IPS-15b (cell line): ENCODE measurements around the gene MTFP1.
A peak's percentile ranks its signal among the peaks of the same experiment; 100 is the strongest.

Experiments
- H3K27me3 ChIP-seq: one replicate; pipeline ENCODE4 v1.6.1; 2013; ENCODE audit warnings: low read length; ENCODE audit not compliant: control insufficient read depth, insufficient read depth
- H3K36me3 ChIP-seq: one replicate; pipeline ENCODE4 v1.6.1; 2013; ENCODE audit warnings: low read length; ENCODE audit not compliant: control insufficient read depth, insufficient read depth
- H3K4me1 ChIP-seq: one replicate; pipeline ENCODE4 v1.6.1; 2013; ENCODE audit warnings: mild to moderate bottlenecking, low read length; ENCODE audit not compliant: control insufficient read depth, insufficient read depth
- H3K4me3 ChIP-seq: one replicate; pipeline ENCODE4 v1.5.1; 2013; ENCODE audit warnings: low read depth, low read length
- H3K9ac ChIP-seq: one replicate; pipeline ENCODE4 v1.6.1; 2013; ENCODE audit warnings: low read depth, mild to moderate bottlenecking, low read length
- H3K9me3 ChIP-seq: one replicate; pipeline ENCODE4 v1.6.1; 2013; ENCODE audit warnings: mild to moderate bottlenecking, low read length; ENCODE audit not compliant: control insufficient read depth, insufficient read depth

Gene MTFP1

GRCh38 chr22:30422481-30423300 lies 2.9 kb upstream of the MTFP1 start:
- Histone ChIP-seq H3K4me1 (peaks cover 9% of the 10 kb centered on the region), H3K27me3 (no peaks in the 10 kb centered on the region), H3K36me3 (peaks cover 4% of the 10 kb centered on the region), H3K4me3 (peak overlapping the region; percentile 88), H3K9ac (peak overlapping the region; percentile 89), H3K9me3 (no peaks in the 10 kb centered on the region)

DNA sequence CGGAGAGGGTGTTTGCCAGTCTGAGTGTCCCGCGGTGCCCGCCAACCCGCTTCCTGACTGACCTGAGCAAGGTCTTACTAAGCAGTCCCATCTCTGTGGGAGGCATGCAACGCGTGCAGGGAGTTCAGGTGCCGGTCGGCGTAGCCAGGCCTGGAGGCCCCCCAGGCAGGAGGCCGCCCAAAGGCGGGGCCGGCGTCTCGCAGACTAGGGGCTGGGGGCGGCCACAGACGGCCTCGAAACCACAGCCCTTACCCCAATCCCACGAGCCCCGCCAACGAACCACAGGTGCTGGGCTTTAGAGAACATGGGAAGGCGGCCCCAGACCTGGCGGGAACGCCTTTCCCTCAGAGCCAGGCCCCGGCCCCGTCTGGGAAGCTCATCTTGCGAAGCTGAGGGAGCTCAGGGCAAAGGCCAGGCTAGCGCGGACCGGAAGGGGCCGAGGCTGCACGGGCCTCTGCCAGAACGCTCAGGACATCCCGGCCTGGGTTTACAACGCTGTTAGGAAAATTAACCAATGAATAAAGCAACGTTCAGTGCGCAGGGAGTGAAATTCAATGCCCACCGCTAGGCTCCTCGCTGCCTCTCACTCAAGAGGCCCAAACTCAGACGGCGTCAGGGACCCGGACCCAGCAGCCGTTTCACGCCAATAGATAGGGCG lies 2.1 kb upstream of the MTFP1 start:
- Histone ChIP-seq H3K4me3 (peak overlapping the region; percentile 88), H3K4me1 (peaks cover 9% of the 10 kb centered on the region)

GRCh38 chr22:30423959-30424533 lies 1.5 kb upstream of the MTFP1 start:
- Histone ChIP-seq H3K9me3 (no peaks in the 10 kb centered on the region), H3K4me1 (peaks cover 9% of the 10 kb centered on the region), H3K27me3 (no peaks in the 10 kb centered on the region), H3K36me3 (peaks cover 11% of the 10 kb centered on the region), H3K4me3 (peak overlapping the region; percentile 88), H3K9ac (peak overlapping the region; percentile 89)

More for the DNA sequence above, 2.1 kb upstream of the MTFP1 start:
- Histone ChIP-seq H3K9me3 (no peaks in the 10 kb centered on the region), H3K36me3 (peaks cover 9% of the 10 kb centered on the region), H3K9ac (peak overlapping the region; percentile 89), H3K27me3 (no peaks in the 10 kb centered on the region)

DNA sequence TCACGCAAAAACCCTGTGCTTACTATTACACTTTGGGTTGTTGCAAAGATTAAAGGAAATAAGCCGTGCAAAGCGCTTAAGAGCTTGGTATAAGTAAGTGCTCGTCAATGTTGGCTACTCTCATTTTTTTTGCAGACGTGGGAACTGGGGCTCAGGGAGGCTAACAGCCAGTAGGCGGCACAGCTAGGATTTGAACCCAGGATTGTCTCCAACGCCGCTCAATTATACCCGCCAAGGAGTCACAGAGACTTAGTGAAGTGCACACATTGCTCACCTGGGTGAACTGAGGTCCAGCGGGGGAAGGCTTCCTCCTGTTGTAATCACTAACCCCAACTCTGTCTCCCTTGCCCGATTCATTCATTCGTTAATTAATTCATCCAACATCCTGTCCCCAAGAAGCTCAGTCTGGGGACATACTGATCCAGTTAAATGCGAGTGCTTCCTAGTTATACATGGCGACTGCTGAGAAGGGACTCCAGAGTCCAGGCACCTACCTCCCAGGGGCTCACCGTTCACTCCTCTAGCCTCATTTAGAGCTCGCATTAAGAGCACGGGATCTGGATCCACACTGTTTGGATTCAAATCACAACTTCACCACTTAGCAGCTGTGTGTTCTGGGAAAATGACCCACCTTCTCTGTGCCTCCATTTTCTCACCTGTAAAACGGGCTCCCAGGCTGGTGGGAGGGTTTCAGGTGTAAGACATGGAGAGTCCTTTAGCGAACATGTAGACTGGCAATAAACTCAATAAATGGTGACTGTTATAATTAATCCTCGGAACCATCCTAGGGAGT lies 838 bp upstream of the MTFP1 start:
- peak overlapping the region; percentile 42 for H3K9ac ChIP-seq

GRCh38 chr22:30425327-30425615 lies 297 bp upstream of the MTFP1 start:
- H3K9ac ChIP-seq: no peak overlapping the region
- peaks cover 9% of the 10 kb centered on the region for H3K4me1 ChIP-seq

More for the DNA sequence above, 838 bp upstream of the MTFP1 start:
- Histone ChIP-seq H3K4me1 (peaks cover 9% of the 10 kb centered on the region), H3K27me3 (no peaks in the 10 kb centered on the region), H3K9me3 (no peaks in the 10 kb centered on the region), H3K36me3 (peaks cover 11% of the 10 kb centered on the region), H3K4me3 (peak overlapping the region; percentile 88)

DNA sequence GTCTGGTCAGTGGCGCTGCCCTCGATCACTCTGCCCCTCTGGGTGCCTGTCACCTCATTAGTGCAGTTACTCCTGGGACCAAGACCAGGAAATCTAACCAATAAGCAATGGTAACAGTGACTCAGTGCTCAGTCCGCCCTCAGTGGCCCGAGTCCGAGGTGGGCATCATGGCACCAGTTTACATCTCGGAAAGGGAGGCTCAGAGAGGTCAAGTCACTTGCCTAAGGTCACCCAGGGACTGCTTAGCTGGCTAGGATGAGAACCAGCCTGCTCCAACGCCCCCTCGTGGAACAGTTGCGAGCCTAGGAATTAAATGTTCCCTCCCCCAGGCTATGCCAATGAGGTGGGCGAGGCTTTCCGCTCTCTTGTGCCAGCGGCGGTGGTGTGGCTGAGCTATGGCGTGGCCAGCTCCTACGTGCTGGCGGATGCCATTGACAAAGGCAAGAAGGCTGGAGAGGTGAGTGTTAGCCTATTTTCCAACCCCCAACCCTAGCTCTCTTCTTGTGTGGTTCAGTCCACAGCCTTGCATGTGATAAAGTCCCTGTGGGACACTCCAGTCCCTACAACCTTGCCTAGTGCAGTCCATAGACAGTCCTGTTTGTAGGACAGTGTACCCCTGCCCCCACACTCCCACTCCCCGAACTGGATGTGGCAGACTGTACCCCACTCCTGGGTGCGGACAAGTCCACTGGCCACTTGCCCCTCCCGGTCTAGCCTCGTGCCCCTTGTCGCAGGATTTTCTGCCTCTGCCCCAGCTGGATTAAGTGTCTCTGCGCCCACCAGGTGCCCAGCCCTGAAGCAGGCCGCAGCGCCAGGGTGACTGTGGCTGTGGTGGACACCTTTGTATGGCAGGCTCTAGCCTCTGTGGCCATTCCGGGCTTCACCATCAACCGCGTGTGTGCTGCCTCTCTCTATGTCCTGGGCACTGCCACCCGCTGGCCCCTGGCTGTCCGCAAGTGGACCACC lies 1.1 kb downstream of the MTFP1 start:
- Histone ChIP-seq H3K36me3 (peaks cover 11% of the 10 kb centered on the region), H3K27me3 (no peaks in the 10 kb centered on the region), H3K9me3 (no peaks in the 10 kb centered on the region), H3K9ac (no peak overlapping the region), H3K4me3 (peak overlapping the region; percentile 88), H3K4me1 (peaks cover 9% of the 10 kb centered on the region)

More at GRCh38 chr22:30425327-30425615, 297 bp upstream of the MTFP1 start:
- peak overlapping the region; percentile 88 for H3K4me3 ChIP-seq
- H3K27me3 ChIP-seq: no peaks in the 10 kb centered on the region
- peaks cover 11% of the 10 kb centered on the region for H3K36me3 ChIP-seq
- no peaks in the 10 kb centered on the region for H3K9me3 ChIP-seq

DNA sequence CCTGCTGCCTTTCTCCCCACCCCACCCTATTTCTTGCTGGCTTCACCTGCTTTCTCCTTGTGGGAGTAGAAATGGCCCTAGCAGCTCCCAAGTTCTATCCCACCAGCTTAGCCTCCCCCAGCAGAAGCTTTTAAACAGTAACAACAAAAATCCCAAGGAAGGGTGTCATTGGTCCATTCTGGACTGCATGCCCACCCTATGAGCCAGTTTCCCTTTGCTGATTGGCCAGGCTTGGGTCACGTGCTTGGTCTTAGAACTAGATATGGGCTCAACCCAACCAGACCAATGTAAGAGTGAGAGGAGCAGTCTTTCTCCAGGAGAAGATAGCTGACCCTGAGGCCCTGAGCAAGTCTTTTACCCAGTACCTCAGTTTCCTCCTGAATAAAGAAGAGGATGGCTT lies 2.3 kb downstream of the MTFP1 start:
- no peaks in the 10 kb centered on the region for H3K9me3 ChIP-seq

GRCh38 chr22:30429887-30430286 lies 4.3 kb downstream of the MTFP1 start:
- Histone ChIP-seq H3K36me3 (peaks cover 11% of the 10 kb centered on the region), H3K9me3 (no peaks in the 10 kb centered on the region), H3K9ac (no peak overlapping the region), H3K4me1 (peaks cover 4% of the 10 kb centered on the region), H3K4me3 (no peak overlapping the region), H3K27me3 (no peaks in the 10 kb centered on the region)

More for the DNA sequence above, 2.3 kb downstream of the MTFP1 start:
- H3K4me1 ChIP-seq: peaks cover 9% of the 10 kb centered on the region
- no peak overlapping the region for H3K4me3 ChIP-seq
- no peak overlapping the region for H3K9ac ChIP-seq
- peaks cover 11% of the 10 kb centered on the region for H3K36me3 ChIP-seq
- no peaks in the 10 kb centered on the region for H3K27me3 ChIP-seq

DNA sequence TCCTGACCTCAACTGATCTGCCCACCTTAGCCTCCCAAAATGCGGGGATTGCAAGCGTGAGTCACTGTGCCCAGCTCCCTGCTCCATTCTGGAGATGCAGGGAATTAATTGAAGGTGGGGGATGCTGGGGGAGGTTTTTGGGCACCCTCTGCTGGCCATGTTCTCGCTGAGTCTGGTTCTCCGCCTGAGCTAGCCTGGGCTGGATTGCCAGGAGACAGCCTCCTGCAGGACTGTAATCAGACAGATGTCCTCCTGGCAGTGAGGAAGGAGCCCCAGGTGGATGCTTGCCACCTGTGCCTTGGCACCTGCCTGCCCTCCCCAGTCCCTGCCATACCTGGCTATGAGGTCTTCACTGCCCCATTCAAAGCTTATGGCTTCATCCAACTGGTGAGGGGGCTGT lies 5.4 kb downstream of the MTFP1 start:
- no peaks in the 10 kb centered on the region for H3K27me3 ChIP-seq
- H3K9ac ChIP-seq: no peak overlapping the region
- H3K4me1 ChIP-seq: peaks cover 3% of the 10 kb centered on the region
- no peaks in the 10 kb centered on the region for H3K9me3 ChIP-seq
- H3K4me3 ChIP-seq: no peak overlapping the region
- peaks cover 11% of the 10 kb centered on the region for H3K36me3 ChIP-seq

DNA sequence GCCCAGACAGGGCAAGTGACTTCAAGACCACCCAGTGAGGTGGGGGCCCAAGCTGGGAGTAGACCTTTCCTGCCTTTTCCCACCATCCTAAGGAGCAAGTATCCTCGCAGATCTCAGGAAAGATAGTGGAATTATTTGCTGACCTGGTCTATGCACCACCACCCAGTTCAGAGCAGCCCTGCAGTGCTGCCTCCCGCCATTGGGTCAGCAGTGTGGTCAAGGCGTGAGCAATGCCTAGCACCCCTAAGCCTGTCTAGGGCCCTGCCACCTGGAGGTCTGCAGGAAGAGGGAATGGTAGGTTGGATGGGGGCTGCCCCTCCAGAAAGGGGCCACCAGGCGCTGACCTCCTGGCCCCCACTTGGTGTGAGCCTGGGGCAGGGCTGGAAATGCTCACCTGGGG lies 6.5 kb downstream of the MTFP1 start:
- Histone ChIP-seq H3K4me1 (no peaks in the 10 kb centered on the region), H3K9ac (no peak overlapping the region), H3K27me3 (no peaks in the 10 kb centered on the region), H3K9me3 (no peaks in the 10 kb centered on the region), H3K36me3 (peaks cover 8% of the 10 kb centered on the region), H3K4me3 (no peak overlapping the region)
